Caco-2 (cell line): Measurements from ENCODE around the gene RNF4. TPM values are rescaled to one million over a fixed set of nuclear protein-coding genes. Genes with fewer than 3 reads are reported as not detected.

Source experiments
- BruUV-seq: library from RNA; stranded (reverse); fragments of 400-500 nt; replicated peaks from 2 replicates; lab custom pipeline; 2021; lab: Mats Ljungman, UMichigan
- CTCF ChIA-PET: fragments of 300-600 bp; sonication (Branson Sonifier 250); formaldehyde crosslinking; loops from one replicate; lab custom pipeline; 2022; ENCODE audit warnings: antibody characterized with exemption; lab: Charles Lee
- POLR2A ChIA-PET: fragments of 300-600 bp; sonication (Branson Sonifier 250); formaldehyde crosslinking; loops from one replicate; lab custom pipeline; 2022; ENCODE audit warnings: antibody characterized with exemption; lab: Charles Lee
- DNase-seq, 2 experiments: peaks; one replicate each; pipeline versions ENCODE4 v3.0.0 to v3.0.0-alpha.2; 2020 to 2022
- H3K27me3 ChIP-seq: replicated peaks from 2 replicates; pipeline ENCODE4 v1.6.0; 2011; ENCODE audit warnings: low read length; ENCODE audit not compliant: control insufficient read depth, insufficient read depth
- H3K36me3 ChIP-seq: 2 replicates; pipeline ENCODE4 v1.5.1; 2011; ENCODE audit warnings: low read length; ENCODE audit not compliant: control insufficient read depth, insufficient read depth
- H3K4me1 ChIP-seq: fragments of 250-450 bp; sonication (Bioruptor Pico); 2 replicates; pipeline ENCODE4 v1.5.1; 2020; ENCODE audit warnings: mild to moderate bottlenecking
- H3K4me3 ChIP-seq: 2 replicates; pipeline ENCODE4 v1.5.1; 2011; ENCODE audit warnings: low read depth, mild to moderate bottlenecking, control low read depth, low read length
- H3K9me3 ChIP-seq: fragments of 250-450 bp; sonication (Bioruptor Pico); 2 replicates; pipeline ENCODE4 v1.5.1; 2020; ENCODE audit warnings: mild to moderate bottlenecking, moderate library complexity
- H3K27ac Mint-ChIP-seq: one replicate; pipeline ENCODE4 v1.8.0; 2022; ENCODE audit warnings: mixed read lengths; ENCODE audit not compliant: unreplicated experiment
- H3K27me3 Mint-ChIP-seq: one replicate; pipeline ENCODE4 v1.8.0; 2022; ENCODE audit warnings: mixed read lengths; ENCODE audit not compliant: insufficient read depth, unreplicated experiment
- H3K36me3 Mint-ChIP-seq: one replicate; pipeline ENCODE4 v1.8.0; 2022; ENCODE audit warnings: mild to moderate bottlenecking, mixed read lengths; ENCODE audit not compliant: insufficient read depth, unreplicated experiment
- H3K4me1 Mint-ChIP-seq: one replicate; pipeline ENCODE4 v1.8.0; 2022; ENCODE audit warnings: low read depth, mixed read lengths; ENCODE audit not compliant: unreplicated experiment
- H3K4me3 Mint-ChIP-seq: one replicate; pipeline ENCODE4 v1.8.0; 2022; ENCODE audit warnings: mild to moderate bottlenecking, moderate library complexity, mixed read lengths; ENCODE audit not compliant: unreplicated experiment
- H3K9me3 Mint-ChIP-seq: one replicate; pipeline ENCODE4 v1.8.0; 2022; ENCODE audit warnings: mixed read lengths; ENCODE audit not compliant: unreplicated experiment
- intact Hi-C: fragments of 100-400 bp; cut with micrococcal nuclease; formaldehyde crosslinking; loops from one replicate; pipeline ENCODE4 v1.10.0; 2022; ENCODE audit not compliant: unreplicated experiment
- total RNA-seq: library from RNA; stranded (reverse); gene quantifications from 2 replicates; pipeline ENCODE4 v1.2.3, GENCODE V29; 2022
- TF ChIP-seq, protein P1 (sequence below), 2 experiments: fragments of 200-600 bp in 1 of 2; IDR thresholded peaks; 1 replicate in 1 of 2; 2 replicates in 1 of 2; pipeline versions ENCODE4 v1.5.1 to v1.8.0; 2011 to 2022; ENCODE audit warnings: antibody characterized with exemption in 1 of 2, control low read depth in 1 of 2, inconsistent platforms in 1 of 2, low read depth in 1 of 2, low read length in 1 of 2, mild to moderate bottlenecking in 1 of 2, moderate library complexity in 1 of 2; ENCODE audit not compliant: insufficient read depth in 1 of 2, severe bottlenecking in 1 of 2, unreplicated experiment in 1 of 2

The RNF4 gene
- total RNA-seq, 1 experiment from 2014 or later: 75.4 TPM

DNA sequence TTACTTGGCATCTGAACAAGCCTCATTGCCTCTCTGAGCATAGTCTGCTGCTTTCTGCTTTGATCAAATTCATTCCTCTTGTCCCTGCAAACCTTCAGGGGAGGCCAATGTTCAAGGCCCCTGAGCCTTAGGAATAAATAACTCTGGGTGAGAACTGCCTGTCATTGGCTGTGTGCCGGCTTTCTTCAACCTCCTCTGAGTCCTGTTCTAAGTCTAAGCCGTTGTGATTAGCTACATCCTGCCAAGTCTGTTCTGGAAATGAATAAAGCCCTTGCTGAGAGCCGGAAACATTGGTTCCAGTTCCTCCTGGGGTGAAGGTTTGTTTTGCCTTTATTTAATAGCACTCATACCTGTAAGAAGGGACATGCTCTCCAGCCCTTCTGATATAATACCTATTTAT, 13.8 kb downstream of the RNF4 start:
- Histone ChIP-seq H3K4me1 (peaks cover 7% of the 10 kb centered on the region; the same call in 1 of the 2 replicates), H3K4me3 (no peak overlapping the region), H3K36me3 (no peaks in the 10 kb centered on the region), H3K27me3 (no peaks in the 10 kb centered on the region), H3K9me3 (no peaks in the 10 kb centered on the region)
- no peak for DNase-seq
- no peak overlapping the region for H3K27ac Mint-ChIP-seq
- peaks cover 32% of the 10 kb centered on the region for H3K36me3 Mint-ChIP-seq
- H3K4me3 Mint-ChIP-seq: no peak overlapping the region
- TF ChIP-seq, protein P1, sequence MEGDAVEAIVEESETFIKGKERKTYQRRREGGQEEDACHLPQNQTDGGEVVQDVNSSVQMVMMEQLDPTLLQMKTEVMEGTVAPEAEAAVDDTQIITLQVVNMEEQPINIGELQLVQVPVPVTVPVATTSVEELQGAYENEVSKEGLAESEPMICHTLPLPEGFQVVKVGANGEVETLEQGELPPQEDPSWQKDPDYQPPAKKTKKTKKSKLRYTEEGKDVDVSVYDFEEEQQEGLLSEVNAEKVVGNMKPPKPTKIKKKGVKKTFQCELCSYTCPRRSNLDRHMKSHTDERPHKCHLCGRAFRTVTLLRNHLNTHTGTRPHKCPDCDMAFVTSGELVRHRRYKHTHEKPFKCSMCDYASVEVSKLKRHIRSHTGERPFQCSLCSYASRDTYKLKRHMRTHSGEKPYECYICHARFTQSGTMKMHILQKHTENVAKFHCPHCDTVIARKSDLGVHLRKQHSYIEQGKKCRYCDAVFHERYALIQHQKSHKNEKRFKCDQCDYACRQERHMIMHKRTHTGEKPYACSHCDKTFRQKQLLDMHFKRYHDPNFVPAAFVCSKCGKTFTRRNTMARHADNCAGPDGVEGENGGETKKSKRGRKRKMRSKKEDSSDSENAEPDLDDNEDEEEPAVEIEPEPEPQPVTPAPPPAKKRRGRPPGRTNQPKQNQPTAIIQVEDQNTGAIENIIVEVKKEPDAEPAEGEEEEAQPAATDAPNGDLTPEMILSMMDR (IDR thresholded peaks at IDR 0.05; ENCODE audit: insufficient read depth in 1 of 2, low read depth in 1 of 2, low read length in 1 of 2, severe bottlenecking in 1 of 2, unreplicated experiment in 1 of 2): no peak
- H3K27me3 Mint-ChIP-seq: no peaks in the 10 kb centered on the region
- ChIA-PET POLR2A (no interaction called here), CTCF (no interaction called here)
- H3K4me1 Mint-ChIP-seq: peaks cover 24% of the 10 kb centered on the region
- intact Hi-C loops: no loop called here
- no TSS peak for BruUV-seq
- no peaks in the 10 kb centered on the region for H3K9me3 Mint-ChIP-seq

DNA sequence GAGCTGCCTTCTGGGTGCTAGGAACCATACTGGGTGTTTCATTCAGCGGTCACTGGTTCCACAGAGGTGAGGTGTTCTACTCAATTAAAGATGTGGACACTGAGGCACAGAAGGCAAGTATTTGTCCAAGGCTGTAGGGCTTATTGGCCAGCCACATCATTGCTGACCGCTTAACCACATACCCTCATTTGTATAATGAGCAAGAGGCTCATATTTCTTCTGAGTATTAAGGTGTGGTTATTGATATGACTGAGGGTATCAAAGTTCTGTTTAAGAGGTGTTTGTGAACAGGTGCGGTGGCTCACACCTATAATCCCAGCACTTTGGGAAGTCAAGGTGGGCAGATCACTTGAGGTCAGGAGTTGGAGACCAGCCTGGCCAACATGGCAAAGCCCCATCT, 14.3 kb downstream of the RNF4 start:
- Histone ChIP-seq H3K9me3 (no peaks in the 10 kb centered on the region), H3K4me1 (peaks cover 4% of the 10 kb centered on the region; the same call in 1 of the 2 replicates), H3K27me3 (no peaks in the 10 kb centered on the region), H3K4me3 (no peak overlapping the region), H3K36me3 (no peaks in the 10 kb centered on the region)
- BruUV-seq: no TSS peak
- intact Hi-C loops: no loop called here
- Mint-ChIP-seq H3K4me1 (peaks cover 21% of the 10 kb centered on the region), H3K4me3 (no peak overlapping the region), H3K27me3 (no peaks in the 10 kb centered on the region), H3K9me3 (no peaks in the 10 kb centered on the region), H3K27ac (no peak overlapping the region), H3K36me3 (peaks cover 32% of the 10 kb centered on the region)
- no peak for DNase-seq
- TF ChIP-seq, protein P1 (IDR thresholded peaks at IDR 0.05; ENCODE audit: insufficient read depth in 1 of 2, low read depth in 1 of 2, low read length in 1 of 2, severe bottlenecking in 1 of 2, unreplicated experiment in 1 of 2): no peak
- CTCF ChIA-PET: no interaction called here
- POLR2A ChIA-PET: no interaction called here

DNA sequence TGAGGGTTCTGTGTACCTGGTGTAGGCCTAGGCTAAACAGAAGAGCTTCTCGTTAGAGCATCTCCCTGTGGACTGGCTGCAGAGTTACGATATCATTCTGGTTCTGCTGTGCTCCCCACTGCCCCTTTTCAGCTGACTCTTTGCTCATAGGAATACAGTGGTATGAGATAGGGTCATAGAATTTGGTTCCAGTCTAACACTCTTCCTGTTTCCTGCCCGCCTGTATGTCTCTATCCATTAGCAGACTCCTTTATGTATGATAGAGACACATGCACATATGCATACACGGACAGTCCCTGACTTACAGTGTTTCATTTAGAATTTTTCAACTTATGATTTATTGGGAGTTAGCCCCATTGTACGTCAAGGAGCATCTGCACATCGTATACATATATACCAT, 15.3 kb downstream of the RNF4 start:
- Mint-ChIP-seq H3K4me3 (no peak overlapping the region), H3K27me3 (no peaks in the 10 kb centered on the region), H3K36me3 (peaks cover 28% of the 10 kb centered on the region), H3K9me3 (no peaks in the 10 kb centered on the region), H3K4me1 (peaks cover 21% of the 10 kb centered on the region), H3K27ac (no peak overlapping the region)
- H3K36me3 ChIP-seq: no peaks in the 10 kb centered on the region
- no peaks in the 10 kb centered on the region; the same call in 1 of the 2 replicates for H3K4me1 ChIP-seq
- no TSS peak for BruUV-seq
- TF ChIP-seq, protein P1 (IDR thresholded peaks at IDR 0.05; ENCODE audit: insufficient read depth in 1 of 2, low read depth in 1 of 2, low read length in 1 of 2, severe bottlenecking in 1 of 2, unreplicated experiment in 1 of 2): no peak
- intact Hi-C loops: no loop called here
- CTCF ChIA-PET: no interaction called here
- H3K27me3 ChIP-seq: no peaks in the 10 kb centered on the region
- no peaks in the 10 kb centered on the region for H3K9me3 ChIP-seq
- no peak for DNase-seq
- POLR2A ChIA-PET: no interaction called here
- no peak overlapping the region for H3K4me3 ChIP-seq
